ENCODE results near the gene MLH3.

DNA sequence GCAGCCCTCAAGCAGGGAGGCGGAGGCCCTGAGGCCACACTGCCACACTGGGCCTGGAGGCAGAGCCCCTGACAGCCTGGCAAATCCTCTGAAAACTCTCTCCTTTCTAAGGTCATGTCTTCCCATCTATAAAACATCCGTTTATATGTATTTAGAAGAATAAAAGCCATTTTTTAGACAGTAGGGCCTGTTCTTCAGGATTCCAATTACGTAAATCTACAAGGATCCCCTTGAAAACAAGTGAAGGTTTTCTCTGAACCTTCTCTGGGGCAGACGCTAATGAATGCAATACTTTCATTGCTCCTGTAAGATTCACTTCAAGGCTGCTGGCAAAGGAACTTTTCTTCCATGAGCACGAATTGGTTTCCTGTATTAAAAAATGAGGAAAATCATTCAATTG, 35.8 kb downstream of the MLH3 start:
- TF ChIP-seq RARB (CRISPR knock-in tag; IDR thresholded peaks at IDR 0.05) (no peak), ZFP30 (CRISPR knock-in tag; IDR thresholded peaks at IDR 0.05) (no peak), ZFP3 (CRISPR knock-in tag; IDR thresholded peaks at IDR 0.05) (no peak)
- TF ChIP-seq, protein P1, sequence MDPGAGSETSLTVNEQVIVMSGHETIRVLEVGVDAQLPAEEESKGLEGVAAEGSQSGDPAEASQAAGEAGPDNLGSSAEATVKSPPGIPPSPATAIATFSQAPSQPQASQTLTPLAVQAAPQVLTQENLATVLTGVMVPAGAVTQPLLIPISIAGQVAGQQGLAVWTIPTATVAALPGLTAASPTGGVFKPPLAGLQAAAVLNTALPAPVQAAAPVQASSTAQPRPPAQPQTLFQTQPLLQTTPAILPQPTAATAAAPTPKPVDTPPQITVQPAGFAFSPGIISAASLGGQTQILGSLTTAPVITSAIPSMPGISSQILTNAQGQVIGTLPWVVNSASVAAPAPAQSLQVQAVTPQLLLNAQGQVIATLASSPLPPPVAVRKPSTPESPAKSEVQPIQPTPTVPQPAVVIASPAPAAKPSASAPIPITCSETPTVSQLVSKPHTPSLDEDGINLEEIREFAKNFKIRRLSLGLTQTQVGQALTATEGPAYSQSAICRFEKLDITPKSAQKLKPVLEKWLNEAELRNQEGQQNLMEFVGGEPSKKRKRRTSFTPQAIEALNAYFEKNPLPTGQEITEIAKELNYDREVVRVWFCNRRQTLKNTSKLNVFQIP (CRISPR knock-in tag; IDR thresholded peaks at IDR 0.05; ENCODE audit: borderline replicate concordance, low read depth), result no peak
- TF ChIP-seq, protein P2, sequence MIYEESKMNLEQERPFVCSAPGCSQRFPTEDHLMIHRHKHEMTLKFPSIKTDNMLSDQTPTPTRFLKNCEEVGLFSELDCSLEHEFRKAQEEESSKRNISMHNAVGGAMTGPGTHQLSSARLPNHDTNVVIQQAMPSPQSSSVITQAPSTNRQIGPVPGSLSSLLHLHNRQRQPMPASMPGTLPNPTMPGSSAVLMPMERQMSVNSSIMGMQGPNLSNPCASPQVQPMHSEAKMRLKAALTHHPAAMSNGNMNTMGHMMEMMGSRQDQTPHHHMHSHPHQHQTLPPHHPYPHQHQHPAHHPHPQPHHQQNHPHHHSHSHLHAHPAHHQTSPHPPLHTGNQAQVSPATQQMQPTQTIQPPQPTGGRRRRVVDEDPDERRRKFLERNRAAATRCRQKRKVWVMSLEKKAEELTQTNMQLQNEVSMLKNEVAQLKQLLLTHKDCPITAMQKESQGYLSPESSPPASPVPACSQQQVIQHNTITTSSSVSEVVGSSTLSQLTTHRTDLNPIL (CRISPR knock-in tag; IDR thresholded peaks at IDR 0.05; ENCODE audit: low read depth), result no peak
